Smooth muscle cell (in vitro differentiated cells): ENCODE measurements around the gene FOXP2. TPM values are rescaled to one million over a fixed set of nuclear protein-coding genes. Genes with fewer than 3 reads are reported as not detected.

Source experiments
- DNase-seq: peaks from one replicate; lab custom pipeline; 2025; ENCODE audit not compliant: unreplicated experiment; lab: John Stamatoyannopoulos, UW
- H2AFZ ChIP-seq: fragments of 200-600 bp; sonication (generic); 2 replicates; pipeline ENCODE4 v1.6.0; 2016; ENCODE audit warnings: antibody characterized with exemption, low read depth, mild to moderate bottlenecking
- H3F3A ChIP-seq: fragments of 200-600 bp; sonication (generic); 2 replicates; pipeline ENCODE4 v1.6.0; 2017; ENCODE audit warnings: antibody characterized with exemption, low read depth
- H3K27ac ChIP-seq: fragments of 200-600 bp; sonication (generic); 2 replicates; pipeline ENCODE4 v1.5.1; 2016; ENCODE audit warnings: low read depth, mild to moderate bottlenecking
- H3K27me3 ChIP-seq: fragments of 200-600 bp; sonication (generic); 2 replicates; pipeline ENCODE4 v1.6.1; 2016; ENCODE audit warnings: low read depth, mild to moderate bottlenecking
- H3K36me3 ChIP-seq: fragments of 200-600 bp; sonication (generic); 2 replicates; pipeline ENCODE4 v1.5.1; 2016; ENCODE audit warnings: low read depth
- H3K4me1 ChIP-seq: fragments of 200-600 bp; sonication (generic); 2 replicates; pipeline ENCODE4 v1.5.1; 2016; ENCODE audit warnings: low read depth
- H3K4me2 ChIP-seq: fragments of 200-600 bp; sonication (generic); 2 replicates; pipeline ENCODE4 v1.6.0; 2016; ENCODE audit warnings: mild to moderate bottlenecking
- H3K4me3 ChIP-seq: fragments of 200-600 bp; sonication (generic); 2 replicates; pipeline ENCODE4 v1.5.1; 2016; ENCODE audit warnings: mild to moderate bottlenecking
- H3K79me2 ChIP-seq: fragments of 200-600 bp; sonication (generic); 2 replicates; pipeline ENCODE4 v1.6.0; 2016; ENCODE audit warnings: low read depth, mild to moderate bottlenecking
- H3K9ac ChIP-seq: fragments of 200-600 bp; sonication (generic); 2 replicates; pipeline ENCODE4 v1.6.0; 2016; ENCODE audit warnings: low read depth
- H3K9me3 ChIP-seq: fragments of 200-600 bp; sonication (generic); replicated peaks from 2 replicates; pipeline ENCODE4 v1.5.1; 2016; ENCODE audit warnings: low read depth
- H4K20me1 ChIP-seq: fragments of 200-600 bp; sonication (generic); 2 replicates; pipeline ENCODE4 v1.6.0; 2016; ENCODE audit warnings: low read depth
- WGBS: methylation state at CpG from one replicate; pipeline ENCODE4 v1.1.7; 2016; ENCODE audit warnings: low lambda C conversion rate; 5-methylcytosine and 5-hydroxymethylcytosine counted together
- polyA plus RNA-seq: library from polyadenylated mRNA; unstranded; fragments of >200 nt; fragmentation: Nextera tagmentation; extraction: Ambion mirVana; gene quantifications from 2 replicates; pipeline ENCODE4 v1.2.1, GENCODE V29; 2016
- total RNA-seq: library from RNA; depleted of rRNA; stranded (reverse); fragments of >200 nt; gene quantifications from 2 replicates; pipeline ENCODE4 v1.2.3, GENCODE V29; 2014
- TF ChIP-seq, protein P1 (sequence below): fragments of 200-600 bp; sonication (generic); IDR thresholded peaks from 2 replicates; pipeline ENCODE4 v1.5.1; 2017; ENCODE audit warnings: borderline replicate concordance, mild to moderate bottlenecking, antibody characterized with exemption; ENCODE audit not compliant: insufficient read depth, poor library complexity, severe bottlenecking

Gene FOXP2
- total and polyA plus RNA-seq, 2 experiments from 2014 or later: 0.86 to 1.1 TPM

DNA sequence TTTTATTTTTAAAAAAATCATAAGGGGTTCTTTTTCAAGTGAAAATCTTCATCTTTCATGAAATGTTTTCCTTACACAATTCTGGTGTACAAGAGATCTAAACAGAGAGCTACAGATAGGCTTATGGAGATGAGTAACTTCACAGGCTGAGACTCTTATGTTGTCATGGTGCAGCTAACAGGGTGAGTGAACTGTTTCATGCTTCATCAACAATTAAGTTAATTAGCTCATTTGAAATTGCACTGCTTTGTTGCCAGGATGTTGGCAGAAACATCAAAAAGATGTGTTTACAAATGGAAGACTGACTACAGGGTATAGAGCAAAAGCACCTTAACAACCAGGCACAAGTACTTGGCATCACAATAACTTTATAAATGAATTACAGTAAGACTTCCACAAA is 230.8 kb downstream of the FOXP2 start:
- Histone ChIP-seq H3K79me2 (no peaks in the 10 kb centered on the region), H3K27me3 (no peaks in the 10 kb centered on the region), H3K4me2 (no peak overlapping the region), H3F3A (no peaks in the 10 kb centered on the region), H2AFZ (no peak overlapping the region), H3K4me3 (no peak overlapping the region), H4K20me1 (no peaks in the 10 kb centered on the region), H3K9ac (no peak overlapping the region), H3K27ac (no peak overlapping the region), H3K36me3 (no peaks in the 10 kb centered on the region), H3K4me1 (no peaks in the 10 kb centered on the region), H3K9me3 (no peaks in the 10 kb centered on the region)
- no peak for DNase-seq
- TF ChIP-seq, protein P1, sequence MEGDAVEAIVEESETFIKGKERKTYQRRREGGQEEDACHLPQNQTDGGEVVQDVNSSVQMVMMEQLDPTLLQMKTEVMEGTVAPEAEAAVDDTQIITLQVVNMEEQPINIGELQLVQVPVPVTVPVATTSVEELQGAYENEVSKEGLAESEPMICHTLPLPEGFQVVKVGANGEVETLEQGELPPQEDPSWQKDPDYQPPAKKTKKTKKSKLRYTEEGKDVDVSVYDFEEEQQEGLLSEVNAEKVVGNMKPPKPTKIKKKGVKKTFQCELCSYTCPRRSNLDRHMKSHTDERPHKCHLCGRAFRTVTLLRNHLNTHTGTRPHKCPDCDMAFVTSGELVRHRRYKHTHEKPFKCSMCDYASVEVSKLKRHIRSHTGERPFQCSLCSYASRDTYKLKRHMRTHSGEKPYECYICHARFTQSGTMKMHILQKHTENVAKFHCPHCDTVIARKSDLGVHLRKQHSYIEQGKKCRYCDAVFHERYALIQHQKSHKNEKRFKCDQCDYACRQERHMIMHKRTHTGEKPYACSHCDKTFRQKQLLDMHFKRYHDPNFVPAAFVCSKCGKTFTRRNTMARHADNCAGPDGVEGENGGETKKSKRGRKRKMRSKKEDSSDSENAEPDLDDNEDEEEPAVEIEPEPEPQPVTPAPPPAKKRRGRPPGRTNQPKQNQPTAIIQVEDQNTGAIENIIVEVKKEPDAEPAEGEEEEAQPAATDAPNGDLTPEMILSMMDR: no peak

GRCh38 chr7:114647518-114647917 is 232.9 kb downstream of the FOXP2 start:
- no peak overlapping the region for H2AFZ ChIP-seq
- no peak for DNase-seq
- no peaks in the 10 kb centered on the region for H3K79me2 ChIP-seq
- no peak overlapping the region for H3K4me2 ChIP-seq
- no peaks in the 10 kb centered on the region for H3F3A ChIP-seq
- H3K36me3 ChIP-seq: no peaks in the 10 kb centered on the region
- no peaks in the 10 kb centered on the region for H3K9me3 ChIP-seq
- TF ChIP-seq, protein P1: no peak
- no peaks in the 10 kb centered on the region for H3K4me1 ChIP-seq
- no peak overlapping the region for H3K27ac ChIP-seq
- no peaks in the 10 kb centered on the region for H4K20me1 ChIP-seq
- H3K27me3 ChIP-seq: no peaks in the 10 kb centered on the region
- no peak overlapping the region for H3K9ac ChIP-seq
- no peak overlapping the region for H3K4me3 ChIP-seq

- H3K27me3 ChIP-seq: no peaks in the 10 kb centered on the region
- H3F3A ChIP-seq: no peaks in the 10 kb centered on the region
- H2AFZ ChIP-seq: no peak overlapping the region
- H3K36me3 ChIP-seq: no peaks in the 10 kb centered on the region
- no peaks in the 10 kb centered on the region for H4K20me1 ChIP-seq
- H3K27ac ChIP-seq: no peak overlapping the region
- no peaks in the 10 kb centered on the region for H3K4me1 ChIP-seq
- no peak for DNase-seq
- TF ChIP-seq, protein P1: no peak
- H3K4me3 ChIP-seq: no peak overlapping the region
- no peaks in the 10 kb centered on the region for H3K9me3 ChIP-seq
- H3K79me2 ChIP-seq: no peaks in the 10 kb centered on the region
- no peak overlapping the region for H3K9ac ChIP-seq
- H3K4me2 ChIP-seq: no peak overlapping the region
Observed at GRCh38 chr7:114648117-114648516, 233.5 kb downstream of the FOXP2 start.

- Histone ChIP-seq H3K27me3 (no peaks in the 10 kb centered on the region), H3K79me2 (no peaks in the 10 kb centered on the region), H3K4me3 (no peak overlapping the region), H3K27ac (no peak overlapping the region), H3K36me3 (no peaks in the 10 kb centered on the region), H3K9ac (no peak overlapping the region), H2AFZ (no peak overlapping the region), H3K4me2 (no peak overlapping the region), H4K20me1 (no peaks in the 10 kb centered on the region), H3F3A (no peaks in the 10 kb centered on the region), H3K9me3 (no peaks in the 10 kb centered on the region), H3K4me1 (no peaks in the 10 kb centered on the region)
- DNase-seq: no peak
- TF ChIP-seq, protein P1: no peak
- WGBS: 88% methylated on average over 4 of the region's 4 CpGs
Observed at GRCh38 chr7:114648680-114649079, 234.1 kb downstream of the FOXP2 start.
